Testis (tissue), 3 donors: ENCODE results near the gene KPNA3. TPM values are rescaled to one million over a fixed set of nuclear protein-coding genes. Genes with fewer than 3 reads are reported as not detected.

Experiments used
- DNase-seq: peaks from one replicate; pipeline ENCODE4 v3.0.0-alpha.2; 2019
- H3K27ac ChIP-seq, 2 donors: fragments of 200-600 bp; sonication (generic); one replicate each; pipeline ENCODE4 v1.5.1; 2019
- H3K27me3 ChIP-seq: fragments of 200-600 bp; sonication (generic); one replicate; pipeline ENCODE4 v1.5.1; 2019
- H3K36me3 ChIP-seq: fragments of 200-600 bp; sonication (generic); one replicate; pipeline ENCODE4 v1.5.1; 2017; ENCODE audit warnings: low read depth; ENCODE audit errors: missing control alignments
- H3K4me1 ChIP-seq: fragments of 200-600 bp; sonication (generic); one replicate; pipeline ENCODE4 v1.5.1; 2019
- H3K4me3 ChIP-seq, 2 donors: fragments of 200-600 bp; sonication (generic); one replicate each; pipeline ENCODE4 v1.5.1; 2017 to 2019
- H3K9me3 ChIP-seq: fragments of 200-600 bp; sonication (generic); one replicate; pipeline ENCODE4 v1.5.1; 2017
- CTCF ChIP-seq, 3 experiments: fragments of 450-650 bp in 2 of 3; fragments of 200-600 bp in 1 of 3; sonication (generic) in 1 of 3; IDR thresholded peaks; one replicate each; pipeline ENCODE4 v1.5.1; 2016 to 2019; ENCODE audit warnings: antibody characterized with exemption in 3 of 3, mild to moderate bottlenecking in 2 of 3, moderate library complexity in 1 of 3
- POLR2A ChIP-seq: fragments of 450-650 bp; IDR thresholded peaks from one replicate; pipeline ENCODE4 v1.6.1; 2017; ENCODE audit warnings: antibody characterized with exemption, mild to moderate bottlenecking, moderate library complexity
- WGBS, 2 donors: methylation state at CpG; one replicate each; pipeline ENCODE4 v1.1.5; 2018; 5-methylcytosine and 5-hydroxymethylcytosine counted together
- intact Hi-C: fragments of 100-400 bp; cut with DNase I; formaldehyde crosslinking; loops from one replicate; pipeline ENCODE4 v1.15.1; 2023; ENCODE audit warnings: low total_unique reads
- polyA plus RNA-seq: library from polyadenylated mRNA; stranded (reverse); fragments of 350-450 nt; fragmentation: Illumina TruSeq; extraction: RNeasy Lipid Tissue Mini Kit (QIAGEN cat#74804); gene quantifications from one replicate; pipeline ENCODE4 v1.2.3, GENCODE V29; 2014; ENCODE audit warnings: low read depth, low replicate concordance; ENCODE audit not compliant: insufficient read depth
- total RNA-seq, 2 donors: library from RNA; depleted of rRNA; stranded (reverse); fragments of >200 nt; gene quantifications; one replicate each; pipeline ENCODE4 v1.2.3, GENCODE V29; 2016

The KPNA3 gene
- total and polyA plus RNA-seq, 3 donors from 2014 or later, result 39.4 to 51.3 (median 46.5) TPM

DNA sequence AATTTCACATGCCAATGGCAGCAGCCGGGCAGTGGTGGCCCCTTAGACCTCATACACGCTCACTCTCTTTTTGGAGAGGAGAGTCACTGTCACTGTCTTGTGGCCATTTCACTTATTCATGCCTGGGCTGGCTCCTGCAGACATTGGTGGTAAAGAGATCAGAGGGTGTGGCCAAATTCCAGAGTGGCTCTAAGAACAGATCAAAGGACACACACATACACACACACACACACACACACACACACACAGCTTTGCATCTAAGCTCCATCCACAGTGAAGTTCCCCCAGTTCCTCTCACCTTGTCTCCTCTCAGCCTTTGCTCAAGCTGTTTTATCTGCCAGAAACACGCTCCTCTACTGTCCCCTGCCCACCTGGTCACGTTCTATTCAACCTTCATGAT, 46.5 kb upstream of the KPNA3 start:
- no peaks in the 10 kb centered on the region for H3K27me3 ChIP-seq
- no peaks in the 10 kb centered on the region for H3K9me3 ChIP-seq
- H3K27ac ChIP-seq, result no peak overlapping the region
- intact Hi-C loops, result no loop called here
- H3K4me1 ChIP-seq, result no peaks in the 10 kb centered on the region
- H3K4me3 ChIP-seq, result no peak overlapping the region
- TF ChIP-seq CTCF (IDR thresholded peaks at IDR 0.05) (no peak), POLR2A (no peak)
- H3K36me3 ChIP-seq, result no peaks in the 10 kb centered on the region
- 92 to 95% methylated on average over 4 of the region's 4 CpGs for WGBS, 2 donors
- DNase-seq, result no peak

DNA sequence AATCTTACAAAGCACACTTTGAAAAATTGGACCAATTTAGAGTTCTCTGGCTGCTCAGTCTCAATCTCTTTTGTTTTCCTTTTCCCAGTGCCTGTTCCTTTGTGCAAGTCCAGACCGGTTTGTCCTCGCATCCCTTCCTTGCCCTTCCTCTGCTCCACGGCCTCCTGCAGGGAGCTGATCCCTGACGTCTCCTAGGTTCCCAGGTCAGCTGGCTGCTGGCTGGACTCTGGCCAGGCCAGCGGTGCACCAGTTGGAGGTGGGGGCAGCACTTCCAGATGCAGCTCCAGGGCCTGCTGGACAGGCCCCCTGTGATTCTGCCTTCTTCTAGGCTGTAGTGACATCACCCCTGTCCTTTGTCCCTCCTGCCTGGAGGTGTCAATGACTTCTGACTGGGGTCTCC, 44.0 kb upstream of the KPNA3 start:
- no peak for TF ChIP-seq CTCF (IDR thresholded peaks at IDR 0.05)
- no peak for TF ChIP-seq POLR2A
- Histone ChIP-seq H3K27me3 (no peaks in the 10 kb centered on the region), H3K4me1 (no peaks in the 10 kb centered on the region), H3K4me3 (no peak overlapping the region), H3K27ac (no peak overlapping the region), H3K36me3 (no peaks in the 10 kb centered on the region), H3K9me3 (no peaks in the 10 kb centered on the region)
- DNase-seq, result no peak
- WGBS, 2 donors, result 31 to 50% methylated on average over 5 of the region's 5 CpGs
- intact Hi-C loops, result no loop called here

DNA sequence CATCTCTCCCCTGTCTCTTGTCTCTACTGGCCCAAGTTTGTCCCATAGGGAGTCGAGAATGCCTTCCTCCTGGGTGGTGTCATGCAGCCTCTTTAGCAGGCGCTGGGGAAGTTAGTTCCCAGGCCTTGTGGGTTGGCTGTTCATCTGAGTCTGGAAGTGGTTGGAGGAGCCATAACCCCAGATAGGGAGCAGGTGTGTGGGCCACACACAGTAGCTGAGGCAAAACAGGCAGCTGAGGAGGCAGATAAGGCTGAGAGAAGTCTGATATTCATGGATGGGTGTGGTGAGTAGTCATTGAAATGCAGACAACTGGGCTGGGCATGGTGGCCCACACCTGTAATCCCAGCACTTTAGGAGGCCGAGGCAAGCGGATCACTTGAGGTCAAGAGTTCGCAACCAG, 40.9 kb upstream of the KPNA3 start:
- Histone ChIP-seq H3K4me3 (no peak overlapping the region), H3K36me3 (no peaks in the 10 kb centered on the region), H3K27ac (no peak overlapping the region), H3K4me1 (no peaks in the 10 kb centered on the region), H3K9me3 (no peaks in the 10 kb centered on the region), H3K27me3 (no peaks in the 10 kb centered on the region)
- DNase-seq, result no peak
- intact Hi-C loops, result no loop called here
- TF ChIP-seq CTCF (IDR thresholded peaks at IDR 0.05) (no peak), POLR2A (no peak)
- WGBS, 2 donors, result 92 to 99% methylated on average over 3 to 5 of the region's 5 CpGs

DNA sequence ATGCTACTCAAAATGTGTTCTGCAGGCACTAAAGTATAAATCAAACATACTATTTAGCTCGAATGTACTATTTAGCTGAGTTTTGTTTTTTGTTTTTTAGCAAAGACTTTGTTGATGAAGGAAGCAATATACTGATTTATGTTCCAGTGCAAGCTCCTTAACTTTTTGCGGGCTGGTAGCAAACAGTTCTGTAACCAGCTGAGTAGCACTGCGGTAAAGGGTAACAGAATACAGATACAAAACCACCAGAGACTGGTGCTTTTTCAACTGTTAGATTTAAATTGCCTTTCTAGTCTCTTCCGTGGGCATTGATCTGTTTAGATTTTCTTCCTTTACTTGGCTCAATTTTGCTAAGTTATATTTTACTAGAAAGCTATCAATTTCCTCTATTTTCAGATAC, 39.0 kb upstream of the KPNA3 start:
- TF ChIP-seq POLR2A, result no peak
- TF ChIP-seq CTCF (IDR thresholded peaks at IDR 0.05), result no peak
- Histone ChIP-seq H3K36me3 (no peaks in the 10 kb centered on the region), H3K27ac (no peak overlapping the region), H3K4me1 (peaks cover 4% of the 10 kb centered on the region), H3K27me3 (no peaks in the 10 kb centered on the region), H3K4me3 (no peak overlapping the region), H3K9me3 (no peaks in the 10 kb centered on the region)
- DNase-seq, result no peak
- intact Hi-C loops, result no loop called here
- WGBS, 2 donors, result 45 to 54% methylated on average over 4 of the region's 4 CpGs

DNA sequence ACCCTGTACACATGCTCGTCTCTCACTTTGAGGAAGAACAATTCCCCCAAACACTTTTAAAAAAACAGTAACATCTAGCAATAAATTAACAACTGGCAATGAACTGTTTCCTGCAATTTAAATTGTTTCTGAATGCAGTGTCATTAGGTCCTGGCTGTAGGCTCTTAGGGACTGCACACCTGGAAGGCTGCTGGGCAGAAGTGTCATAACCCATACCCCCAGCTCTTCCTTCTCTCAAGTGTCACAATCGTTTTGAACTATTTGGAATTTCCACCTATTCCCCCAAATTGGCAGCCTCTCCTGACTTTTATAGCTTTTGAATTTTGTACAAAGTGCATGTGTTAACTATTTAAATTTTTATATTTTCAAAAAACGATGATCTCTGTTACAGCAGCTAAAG, 38.2 kb upstream of the KPNA3 start:
- WGBS, 2 donors, result 51 to 52% methylated on average over 3 of the region's 3 CpGs
- no peak for DNase-seq
- no peaks in the 10 kb centered on the region for H3K9me3 ChIP-seq

More for the DNA sequence above, 38.2 kb upstream of the KPNA3 start:
- no peaks in the 10 kb centered on the region for H3K27me3 ChIP-seq
- no peaks in the 10 kb centered on the region for H3K36me3 ChIP-seq
- H3K4me1 ChIP-seq, result peaks cover 4% of the 10 kb centered on the region
- TF ChIP-seq POLR2A (no peak), CTCF (IDR thresholded peaks at IDR 0.05) (no peak)
- H3K27ac ChIP-seq, result no peak overlapping the region
- no peak overlapping the region for H3K4me3 ChIP-seq
- intact Hi-C loops, result no loop called here
